ENCODE measurements around the gene LYST. TPM values are rescaled to one million over a fixed set of nuclear protein-coding genes. Genes with fewer than 3 reads are reported as not detected.

Gene LYST
- polyA plus RNA-seq, 5 donors: 7.0 to 14.2 (median 12.0) TPM

Other genes starting within 250 kb of the LYST start
- 1 to 10 TPM; 1.3 to 2.8 (median 1.7) TPM for gene GNG4, start 217.1 kb downstream of the LYST start, polyA plus RNA-seq (ENCODE audit: insufficient read depth in 1 of 5, insufficient read length in 5 of 5, low replicate concordance in 1 of 5)
- gene NID1, start 198.2 kb upstream of the LYST start, polyA plus RNA-seq (ENCODE audit: insufficient read depth in 1 of 5, insufficient read length in 5 of 5, low replicate concordance in 1 of 5): 100 to 1,000 TPM; 181 to 249 (median 204) TPM

All from right lung (tissue), 5 donors.